RWPE2 (cell line): ENCODE results near the gene DICER1.
"Not testable (repeated sequence)": the region's sequence is repeated elsewhere in the genome, so short reads cannot be mapped to it uniquely, and the experiment has no call there.

Experiments used
- ATAC-seq: fragments of 200-7000 bp; cut with Tn5 transposase; 3 replicates; pipeline ENCODE4 v1.9.1; 2021; ENCODE audit warnings: low read depth
- DNase-seq: peaks from one replicate; pipeline ENCODE4 v3.0.0-alpha.2; 2020; ENCODE audit warnings: low spot score
- H3K27ac ChIP-seq: fragments of 450-650 bp; 2 replicates; pipeline ENCODE4 v1.5.1; 2017; ENCODE audit warnings: mild to moderate bottlenecking; ENCODE audit not compliant: poor library complexity, severe bottlenecking
- H3K27me3 ChIP-seq: fragments of 250-450 bp; sonication (Bioruptor Pico); 2 replicates; pipeline ENCODE4 v1.5.1; 2021; ENCODE audit warnings: mild to moderate bottlenecking, moderate library complexity; ENCODE audit not compliant: insufficient read depth, poor library complexity, severe bottlenecking
- H3K36me3 ChIP-seq: fragments of 250-450 bp; sonication (Bioruptor Pico); 2 replicates; pipeline ENCODE4 v1.5.1; 2020; ENCODE audit warnings: low read depth, mild to moderate bottlenecking, moderate library complexity
- H3K4me1 ChIP-seq: fragments of 250-450 bp; sonication (Bioruptor Pico); 2 replicates; pipeline ENCODE4 v1.5.1; 2021; ENCODE audit warnings: mild to moderate bottlenecking, moderate library complexity; ENCODE audit not compliant: insufficient read depth, poor library complexity, severe bottlenecking
- H3K4me3 ChIP-seq: fragments of 250-450 bp; sonication (Bioruptor Pico); 2 replicates; pipeline ENCODE4 v1.5.1; 2021; ENCODE audit warnings: mild to moderate bottlenecking, moderate library complexity; ENCODE audit not compliant: severe bottlenecking
- H3K9me3 ChIP-seq: fragments of 250-450 bp; sonication (Bioruptor Pico); 2 replicates; pipeline ENCODE4 v1.5.1; 2021; ENCODE audit warnings: mild to moderate bottlenecking, moderate library complexity; ENCODE audit not compliant: severe bottlenecking
- CTCF ChIP-seq: fragments of 450-650 bp; IDR thresholded peaks from one replicate; pipeline ENCODE4 v1.5.1; 2017; ENCODE audit warnings: mild to moderate bottlenecking, moderate library complexity; ENCODE audit not compliant: poor library complexity, severe bottlenecking

Gene DICER1

GRCh38 chr14:95157327-95158189 lies at the start of gene DICER1:
DICER1 (minus strand) TSS chr14:95157529; CDS start chr14:95133458, 24,071 bp downstream.
- DNase-seq (peak; percentile 96), ATAC-seq (peak; percentile 87)
- no peak for TF ChIP-seq CTCF
- Histone ChIP-seq H3K27ac (peak within 1 kb of the TSS; percentile 69), H3K27me3 (no peaks in the 10 kb centered on the region), H3K4me1 (peaks cover 19% of the 10 kb centered on the region), H3K4me3 (peak within 1 kb of the TSS; percentile 91), H3K9me3 (no peaks in the 10 kb centered on the region), H3K36me3 (peaks cover 6% of the 10 kb centered on the region; the same call in 1 of the 2 replicates)

GRCh38 chr14:95206534-95206933 lies 49.2 kb upstream of the DICER1 start:
- no peak for TF ChIP-seq CTCF
- Histone ChIP-seq H3K36me3 (peaks cover 15% of the 10 kb centered on the region; the same call in 1 of the 2 replicates), H3K4me3 (no peak overlapping the region), H3K27ac (no peak overlapping the region), H3K4me1 (no peaks in the 10 kb centered on the region), H3K27me3 (no peaks in the 10 kb centered on the region), H3K9me3 (peaks cover 2% of the 10 kb centered on the region)
- ATAC-seq: no peak
- DNase-seq: no peak

- Histone ChIP-seq H3K4me1 (no peaks in the 10 kb centered on the region), H3K27me3 (no peaks in the 10 kb centered on the region), H3K9me3 (peaks cover 2% of the 10 kb centered on the region), H3K36me3 (peaks cover 15% of the 10 kb centered on the region; the same call in 1 of the 2 replicates), H3K27ac (no peak overlapping the region), H3K4me3 (no peak overlapping the region)
- ATAC-seq (no peak), DNase-seq (no peak)
- no peak for TF ChIP-seq CTCF
These were observed 47.4 kb upstream of the DICER1 start for GRCh38 chr14:95204705-95205104.

- DNase-seq, H3K4me1 ChIP-seq, ATAC-seq, H3K4me3 ChIP-seq, H3K27me3 ChIP-seq, H3K27ac ChIP-seq, H3K9me3 ChIP-seq: not testable (repeated sequence)
- H3K36me3 ChIP-seq: peaks cover 15% of the 10 kb centered on the region; the same call in 1 of the 2 replicates
These were observed 44.4 kb upstream of the DICER1 start for GRCh38 chr14:95201745-95202144.

- DNase-seq: no peak
- H3K9me3 ChIP-seq: peaks cover 2% of the 10 kb centered on the region
- H3K4me1 ChIP-seq: no peaks in the 10 kb centered on the region
- TF ChIP-seq CTCF: no peak
- no peaks in the 10 kb centered on the region for H3K27me3 ChIP-seq
- no peak overlapping the region for H3K27ac ChIP-seq
- peaks cover 15% of the 10 kb centered on the region; the same call in 1 of the 2 replicates for H3K36me3 ChIP-seq
- H3K4me3 ChIP-seq: no peak overlapping the region
- ATAC-seq: no peak
These were observed 43.1 kb upstream of the DICER1 start for GRCh38 chr14:95200404-95200803.
